IMR-90 (cell line): Measurements from ENCODE around the gene KRTAP10-1.

Experiments
- BHLHE40 ChIP-seq: fragments of 150-350 bp; IDR thresholded peaks from 2 replicates; pipeline ENCODE4 v1.6.1; 2016; ENCODE audit warnings: mild to moderate bottlenecking, low read depth, low read length
- CEBPB ChIP-seq: IDR thresholded peaks from 2 replicates; pipeline ENCODE4 v1.6.1; 2012; ENCODE audit warnings: low read depth, low read length, improper control_type of control experiment
- CHD1 ChIP-seq: IDR thresholded peaks from 2 replicates; pipeline ENCODE4 v1.6.1; 2012; ENCODE audit warnings: low read depth, low read length, improper control_type of control experiment
- CTCF ChIP-seq: conservative IDR thresholded peaks from 2 replicates; pipeline ENCODE4 v1.5.1; 2012; ENCODE audit warnings: mild to moderate bottlenecking, low read depth, low read length, improper control_type of control experiment
- ELK1 ChIP-seq: fragments of 150-350 bp; IDR thresholded peaks from 2 replicates; pipeline ENCODE4 v1.6.1; 2016; ENCODE audit warnings: low read depth, mild to moderate bottlenecking, low read length, moderate library complexity, borderline replicate concordance
- FOS ChIP-seq: fragments of 150-350 bp; IDR thresholded peaks from 2 replicates; pipeline ENCODE4 v1.6.1; 2016; ENCODE audit warnings: low read depth, low read length
- MAZ ChIP-seq: IDR thresholded peaks from 2 replicates; pipeline ENCODE4 v1.6.1; 2012; ENCODE audit warnings: low read depth, mild to moderate bottlenecking, low read length, improper control_type of control experiment, moderate library complexity, borderline replicate concordance
- NFE2L2 ChIP-seq: fragments of 150-350 bp; IDR thresholded peaks from 2 replicates; pipeline ENCODE4 v1.6.1; 2016; ENCODE audit warnings: low read depth, mild to moderate bottlenecking, low read length
- POLR2A ChIP-seq: IDR thresholded peaks from 2 replicates; pipeline ENCODE4 v1.6.1; 2012; ENCODE audit warnings: mild to moderate bottlenecking, low read depth, low read length
- RAD21 ChIP-seq: IDR thresholded peaks from 2 replicates; pipeline ENCODE4 v1.6.1; 2012; ENCODE audit warnings: low read length, improper control_type of control experiment
- RCOR1 ChIP-seq: IDR thresholded peaks from 2 replicates; pipeline ENCODE4 v1.6.1; 2012; ENCODE audit warnings: mild to moderate bottlenecking, low read length, improper control_type of control experiment; ENCODE audit not compliant: insufficient replicate concordance
- SMC3 ChIP-seq: fragments of 150-350 bp; IDR thresholded peaks from 2 replicates; pipeline ENCODE4 v1.6.1; 2016; ENCODE audit warnings: low read depth, mild to moderate bottlenecking, antibody characterized with exemption, low read length, moderate library complexity
- USF2 ChIP-seq: fragments of 150-350 bp; IDR thresholded peaks from 2 replicates; pipeline ENCODE4 v1.6.1; 2017; ENCODE audit warnings: mild to moderate bottlenecking, antibody characterized with exemption, low read length, low read depth

GRCh38 chr21:44524414-44525371, 15.3 kb downstream of the KRTAP10-1 start:
- no peak for TF ChIP-seq FOS
- no peak for TF ChIP-seq CTCF
- TF ChIP-seq RAD21 = no peak
- no peak for TF ChIP-seq MAZ
- TF ChIP-seq POLR2A = no peak
- TF ChIP-seq ELK1 = no peak
- no peak for TF ChIP-seq RCOR1
- TF ChIP-seq NFE2L2 = no peak
- no peak for TF ChIP-seq CEBPB
- TF ChIP-seq CHD1 = no peak
- no peak for TF ChIP-seq USF2
- no peak for TF ChIP-seq BHLHE40
- no peak for TF ChIP-seq SMC3
